C4-2B (cell line): ENCODE data around the gene IQGAP2.

Source experiments
- CTCF ChIP-seq: fragments of 450-650 bp; conservative IDR thresholded peaks from 2 replicates; pipeline ENCODE4 v1.5.1; 2017; ENCODE audit warnings: mild to moderate bottlenecking
- ZFX ChIP-seq: fragments of 450-650 bp; IDR thresholded peaks from 2 replicates; pipeline ENCODE4 v1.6.1; 2017

GRCh38 chr5:76548525-76549229, 145.6 kb downstream of the IQGAP2 start:
- TF ChIP-seq CTCF (no peak), ZFX (no peak)
